HG03571 (cell line): ENCODE results near the gene SMOC2.

ENCODE experiments used
- ATAC-seq: cut with Tn5 transposase; IDR thresholded peaks from one replicate; pipeline ENCODE4 v1.9.1; 2021; ENCODE audit not compliant: unreplicated experiment

SMOC2 gene

GRCh38 chr6:168440520-168441433 is at the start of gene SMOC2:
Gene SMOC2, plus strand, starts transcription at chr6:168441184. Its CDS starts 187 bp downstream, at chr6:168441371.
- ATAC-seq = no peak

- no peak for ATAC-seq
Measured at GRCh38 chr6:168393126-168393870, 47.7 kb upstream of the SMOC2 start.

- no peak for ATAC-seq
Measured at GRCh38 chr6:168394606-168395005, 46.4 kb upstream of the SMOC2 start.

- no peak for ATAC-seq
Measured at GRCh38 chr6:168395983-168396382, 45.0 kb upstream of the SMOC2 start.

GRCh38 chr6:168396561-168396960 is 44.4 kb upstream of the SMOC2 start:
- ATAC-seq = no peak

GRCh38 chr6:168397012-168397411 is 44.0 kb upstream of the SMOC2 start:
- no peak for ATAC-seq

GRCh38 chr6:168400037-168400436 is 40.9 kb upstream of the SMOC2 start:
- no peak for ATAC-seq

- no peak for ATAC-seq
Measured at GRCh38 chr6:168403370-168404005, 37.5 kb upstream of the SMOC2 start.

GRCh38 chr6:168404560-168404959 is 36.4 kb upstream of the SMOC2 start:
- no peak for ATAC-seq

GRCh38 chr6:168407842-168408241 is 33.1 kb upstream of the SMOC2 start:
- ATAC-seq = no peak

- no peak for ATAC-seq
Measured at GRCh38 chr6:168408504-168409136, 32.4 kb upstream of the SMOC2 start.

- ATAC-seq = no peak
Measured at GRCh38 chr6:168410035-168410434, 30.9 kb upstream of the SMOC2 start.

GRCh38 chr6:168410554-168411011 is 30.4 kb upstream of the SMOC2 start:
- no peak for ATAC-seq

- ATAC-seq = no peak
Measured at GRCh38 chr6:168411130-168411529, 29.9 kb upstream of the SMOC2 start.

- ATAC-seq = no peak
Measured at GRCh38 chr6:168411793-168412192, 29.2 kb upstream of the SMOC2 start.

GRCh38 chr6:168412456-168412855 is 28.5 kb upstream of the SMOC2 start:
- ATAC-seq = no peak

GRCh38 chr6:168413018-168413720 is 27.8 kb upstream of the SMOC2 start:
- no peak for ATAC-seq

- no peak for ATAC-seq
Measured at GRCh38 chr6:168413856-168414255, 27.1 kb upstream of the SMOC2 start.

GRCh38 chr6:168414336-168415097 is 26.5 kb upstream of the SMOC2 start:
- no peak for ATAC-seq
